IMR-90 (cell line): Measurements from ENCODE around the gene EVI5. TPM values are rescaled to one million over a fixed set of nuclear protein-coding genes. Genes with fewer than 3 reads are reported as not detected.

Experiments used
- ATAC-seq: fragments of 200-7000 bp; cut with Tn5 transposase; 2 replicates; pipeline ENCODE4 v1.9.1; 2020; ENCODE audit warnings: low read depth, mild to moderate bottlenecking, moderate library complexity
- BruUV-seq: library from RNA; stranded (reverse); fragments of 400-500 nt; replicated peaks from 2 replicates; lab custom pipeline; 2021; lab: Mats Ljungman, UMichigan
- CTCF ChIA-PET: fragments of 300-600 bp; formaldehyde crosslinking; extraction: SDS; loops from one replicate; lab custom pipeline; 2021; ENCODE audit warnings: antibody characterized with exemption; lab: Yijun Ruan, JAX
- POLR2A ChIA-PET: fragments of 300-600 bp; sonication (Branson Sonifier 250); formaldehyde crosslinking; loops from one replicate; lab custom pipeline; 2022; ENCODE audit warnings: antibody characterized with exemption; ENCODE audit not compliant: unreplicated experiment; lab: Charles Lee
- DNase-seq: peaks from one replicate; pipeline ENCODE4 v3.0.0; 2013
- H2AFZ ChIP-seq: replicated peaks from 2 replicates; pipeline ENCODE3; 2013; ENCODE audit warnings: low read length, mild to moderate bottlenecking; ENCODE audit not compliant: poor library complexity
- H2AK5ac ChIP-seq: 2 replicates; pipeline ENCODE4 v1.6.1; 2013; ENCODE audit warnings: low read depth, low read length, inconsistent platforms
- H2AK9ac ChIP-seq: replicated peaks from 2 replicates; pipeline ENCODE3; 2013; ENCODE audit warnings: mild to moderate bottlenecking, low read depth, low read length, moderate library complexity; ENCODE audit not compliant: poor library complexity
- H2BK120ac ChIP-seq: 2 replicates; pipeline ENCODE4 v1.6.1; 2013; ENCODE audit warnings: low read depth, low read length, inconsistent platforms
- H2BK15ac ChIP-seq: 3 replicates; pipeline ENCODE4 v1.6.1; 2013; ENCODE audit warnings: low read depth, low read length, inconsistent platforms
- H2BK20ac ChIP-seq: 2 replicates; pipeline ENCODE4 v1.6.1; 2013; ENCODE audit warnings: low read depth, mild to moderate bottlenecking, inconsistent platforms, low read length, moderate library complexity
- H2BK5ac ChIP-seq: 2 replicates; pipeline ENCODE4 v1.6.1; 2013; ENCODE audit warnings: mild to moderate bottlenecking, low read depth, low read length, inconsistent platforms; ENCODE audit not compliant: poor library complexity, severe bottlenecking
- H3K14ac ChIP-seq: replicated peaks from 2 replicates; pipeline ENCODE4 v1.6.1; 2013; ENCODE audit warnings: low read depth, low read length, inconsistent platforms
- H3K18ac ChIP-seq: 2 replicates; pipeline ENCODE4 v1.6.1; 2013; ENCODE audit warnings: low read depth, low read length, control low read depth
- H3K23ac ChIP-seq: 2 replicates; pipeline ENCODE4 v1.6.1; 2013; ENCODE audit warnings: low read depth, low read length, inconsistent platforms
- H3K27ac ChIP-seq: 2 replicates; pipeline ENCODE4 v1.5.1; 2013; ENCODE audit warnings: mild to moderate bottlenecking, control low read depth, low read length; ENCODE audit not compliant: insufficient read depth
- H3K27me3 ChIP-seq: 2 replicates; pipeline ENCODE4 v1.6.1; 2013; ENCODE audit warnings: low read length; ENCODE audit not compliant: control insufficient read depth, insufficient read depth
- H3K36me3 ChIP-seq: 2 replicates; pipeline ENCODE4 v1.6.1; 2013; ENCODE audit warnings: low read length, mixed read lengths; ENCODE audit not compliant: control insufficient read depth, insufficient read depth
- H3K4ac ChIP-seq: 2 replicates; pipeline ENCODE4 v1.6.1; 2013; ENCODE audit warnings: low read depth, low read length, inconsistent platforms
- H3K4me1 ChIP-seq: 2 replicates; pipeline ENCODE4 v1.6.1; 2013; ENCODE audit warnings: low read length, mixed read lengths; ENCODE audit not compliant: control insufficient read depth, insufficient read depth
- H3K4me2 ChIP-seq: 2 replicates; pipeline ENCODE4 v1.6.1; 2013; ENCODE audit warnings: low read depth, mild to moderate bottlenecking, control low read depth, low read length, moderate library complexity
- H3K4me3 ChIP-seq: 2 replicates; pipeline ENCODE4 v1.5.1; 2013; ENCODE audit warnings: low read depth, mild to moderate bottlenecking, control low read depth, low read length, moderate library complexity; ENCODE audit not compliant: insufficient read depth
- H3K56ac ChIP-seq: 2 replicates; pipeline ENCODE4 v1.6.1; 2013; ENCODE audit warnings: low read length, inconsistent platforms; ENCODE audit not compliant: insufficient read depth; ENCODE audit errors: extremely low read depth
- H3K79me1 ChIP-seq, 2 experiments: 2 replicates each; pipeline ENCODE4 v1.6.1; 2013; ENCODE audit warnings: low read length in 2 of 2, inconsistent platforms in 1 of 2, low read depth in 1 of 2
- H3K9ac ChIP-seq: 2 replicates; pipeline ENCODE4 v1.6.1; 2013; ENCODE audit warnings: low read depth, low read length, control low read depth
- H3K9me1 ChIP-seq: 2 replicates; pipeline ENCODE4 v1.6.1; 2013; ENCODE audit warnings: low read length, inconsistent platforms; ENCODE audit not compliant: insufficient read depth
- H3K9me3 ChIP-seq: 2 replicates; pipeline ENCODE4 v1.6.1; 2013; ENCODE audit warnings: low read length; ENCODE audit not compliant: control insufficient read depth, insufficient read depth
- H4K20me1 ChIP-seq: 2 replicates; pipeline ENCODE4 v1.6.1; 2013; ENCODE audit warnings: low read length, inconsistent platforms; ENCODE audit not compliant: insufficient read depth
- H4K5ac ChIP-seq: 2 replicates; pipeline ENCODE4 v1.6.1; 2013; ENCODE audit warnings: mild to moderate bottlenecking, low read depth, low read length, control low read depth
- H4K8ac ChIP-seq, 2 experiments: 2 replicates each; pipeline ENCODE4 v1.6.1; 2013; ENCODE audit warnings: low read depth in 2 of 2, low read length in 2 of 2, control low read depth in 1 of 2, inconsistent platforms in 1 of 2
- H4K91ac ChIP-seq: 2 replicates; pipeline ENCODE4 v1.6.1; 2013; ENCODE audit warnings: low read depth, low read length, inconsistent platforms; ENCODE audit not compliant: insufficient read depth
- CEBPB ChIP-seq: IDR thresholded peaks from 2 replicates; pipeline ENCODE4 v1.6.1; 2012; ENCODE audit warnings: low read depth, low read length, improper control_type of control experiment
- ELK1 ChIP-seq: fragments of 150-350 bp; IDR thresholded peaks from 2 replicates; pipeline ENCODE4 v1.6.1; 2016; ENCODE audit warnings: low read depth, mild to moderate bottlenecking, low read length, moderate library complexity, borderline replicate concordance
- MAFK ChIP-seq: IDR thresholded peaks from 2 replicates; pipeline ENCODE4 v1.6.1; 2012; ENCODE audit warnings: low read depth, low read length, improper control_type of control experiment
- MAZ ChIP-seq: IDR thresholded peaks from 2 replicates; pipeline ENCODE4 v1.6.1; 2012; ENCODE audit warnings: low read depth, mild to moderate bottlenecking, low read length, improper control_type of control experiment, moderate library complexity, borderline replicate concordance
- MXI1 ChIP-seq: IDR thresholded peaks from 2 replicates; pipeline ENCODE4 v1.6.1; 2012; ENCODE audit warnings: low read depth, mild to moderate bottlenecking, low read length, moderate library complexity, borderline replicate concordance
- NFE2L2 ChIP-seq: fragments of 150-350 bp; IDR thresholded peaks from 2 replicates; pipeline ENCODE4 v1.6.1; 2016; ENCODE audit warnings: low read depth, mild to moderate bottlenecking, low read length
- POLR2A ChIP-seq: IDR thresholded peaks from 2 replicates; pipeline ENCODE4 v1.6.1; 2012; ENCODE audit warnings: mild to moderate bottlenecking, low read depth, low read length
- RAD21 ChIP-seq: IDR thresholded peaks from 2 replicates; pipeline ENCODE4 v1.6.1; 2012; ENCODE audit warnings: low read length, improper control_type of control experiment
- RCOR1 ChIP-seq: IDR thresholded peaks from 2 replicates; pipeline ENCODE4 v1.6.1; 2012; ENCODE audit warnings: mild to moderate bottlenecking, low read length, improper control_type of control experiment; ENCODE audit not compliant: insufficient replicate concordance
- SMC3 ChIP-seq: fragments of 150-350 bp; IDR thresholded peaks from 2 replicates; pipeline ENCODE4 v1.6.1; 2016; ENCODE audit warnings: low read depth, mild to moderate bottlenecking, antibody characterized with exemption, low read length, moderate library complexity
- WGBS, 2 experiments: methylation state at CpG; one replicate each; pipeline versions ENCODE4 v1.1.5 to v1.1.7; 2013; ENCODE audit warnings: missing lambda C conversion rate in 2 of 2; ENCODE audit not compliant: insufficient read length in 1 of 2; ENCODE audit errors: extremely low coverage in 2 of 2; 5-methylcytosine and 5-hydroxymethylcytosine counted together
- dilution Hi-C: fragments of 300-500 bp; cut with HindIII; formaldehyde crosslinking; loops from one replicate; pipeline ENCODE4 v1.14.3; 2018; ENCODE audit warnings: low sequenced_read_pairs; ENCODE audit not compliant: unreplicated experiment
- in situ Hi-C: fragments of 300-500 bp; cut with MboI; formaldehyde crosslinking; loops from 3 replicates; pipeline ENCODE4 v1.14.3; 2019; ENCODE audit warnings: low sequenced_read_pairs, inconsistent platforms, mixed read lengths
- intact Hi-C: fragments of 100-400 bp; cut with micrococcal nuclease; formaldehyde crosslinking; loops from 2 replicates; pipeline ENCODE4 v1.10.0; 2022
- polyA plus RNA-seq, 3 experiments: library from polyadenylated mRNA; depleted of rRNA; stranded (reverse); fragments of >200 nt; gene quantifications; 2 replicates each; pipeline ENCODE4 v1.2.3, GENCODE V29; 2012; ENCODE audit warnings: low replicate concordance in 1 of 3
- total RNA-seq: library from RNA; depleted of rRNA; stranded (reverse); fragments of >200 nt; gene quantifications from 2 replicates; pipeline ENCODE4 v1.2.3, GENCODE V29; 2012

The EVI5 gene
- total and polyA plus RNA-seq, 2 of the 4 experiments (the other 2 are of a cell fraction) = 13.9 to 26.9 TPM

- BruUV-seq = TSS peak; percentile 39
- H3K27me3 ChIP-seq = no peaks in the 10 kb centered on the region
- no peak overlapping the region for H2BK15ac ChIP-seq
- no peak overlapping the region for H3K9ac ChIP-seq
- no peak overlapping the region for H3K4me2 ChIP-seq
- no peak overlapping the region for H3K18ac ChIP-seq
- no peak overlapping the region for H3K4ac ChIP-seq
- no peak overlapping the region for H3K23ac ChIP-seq
- DNase-seq (no peak), ATAC-seq (no peak)
- dilution Hi-C loops = no loop called here
- TF ChIP-seq RAD21 = no peak
- no peak for TF ChIP-seq MAZ
- TF ChIP-seq MXI1 = no peak
- TF ChIP-seq MAFK = no peak
- TF ChIP-seq RCOR1 = no peak
- TF ChIP-seq SMC3 = no peak
- TF ChIP-seq ELK1 = no peak
- no peak for TF ChIP-seq CEBPB
- TF ChIP-seq POLR2A = no peak
- no peak for TF ChIP-seq NFE2L2
- no peak overlapping the region for H2BK20ac ChIP-seq
- intact Hi-C loops = no loop called here
- no CpG with 5 or more reads among the region's 1 CpG for WGBS, 2 experiments
- H2BK5ac ChIP-seq = no peak overlapping the region
- H4K20me1 ChIP-seq = no peaks in the 10 kb centered on the region
- H4K5ac ChIP-seq = no peak overlapping the region
- no peak overlapping the region for H4K91ac ChIP-seq
- no peak overlapping the region for H3K56ac ChIP-seq
- ChIA-PET CTCF (interaction anchor here (1.3 kb wide), 1 partner anchor 10 kb away, joined by 4 read pairs; no protein-coding TSS in a partner anchor), POLR2A (no interaction called here)
- in situ Hi-C loops = no loop called here
- H2AK5ac ChIP-seq = no peak overlapping the region
- H2AFZ ChIP-seq = no peak overlapping the region
- H3K27ac ChIP-seq = no peak overlapping the region
- H3K4me3 ChIP-seq = no peak overlapping the region
- H4K8ac ChIP-seq = no peak overlapping the region
- H2BK120ac ChIP-seq = no peak overlapping the region
- H3K79me1 ChIP-seq = no peaks in the 10 kb centered on the region
- H2AK9ac ChIP-seq = no peak overlapping the region
- no peaks in the 10 kb centered on the region for H3K9me3 ChIP-seq
- H3K14ac ChIP-seq = no peak overlapping the region
- H3K4me1 ChIP-seq = no peaks in the 10 kb centered on the region
- H3K36me3 ChIP-seq = 0 out of 2 replicates have a peak, but pooled peaks cover 1% of the 10 kb centered on the region
- H3K9me1 ChIP-seq = no peaks in the 10 kb centered on the region
Observed at GRCh38 chr1:92509619-92510018, 275.3 kb downstream of the EVI5 start.
